H1 (cell line): ENCODE results near the gene CENPP. TPM values are rescaled to one million over a fixed set of nuclear protein-coding genes. Genes with fewer than 3 reads are reported as not detected.

Source experiments
- CEBPB ChIP-seq: IDR thresholded peaks from 2 replicates; pipeline ENCODE4 v1.6.1; 2012; ENCODE audit warnings: low read depth, low read length
- HDAC2 ChIP-seq, 2 experiments: fragments of 300-600 bp in 1 of 2; sonication (generic) in 1 of 2; IDR thresholded peaks; 2 replicates each; pipeline ENCODE4 v1.6.1; 2011 to 2012; ENCODE audit warnings: low read depth in 2 of 2, low read length in 2 of 2, mild to moderate bottlenecking in 2 of 2, moderate library complexity in 2 of 2, borderline replicate concordance in 1 of 2, inconsistent platforms in 1 of 2
- SP4 ChIP-seq: IDR thresholded peaks from 2 replicates; pipeline ENCODE4 v1.6.1; 2012; ENCODE audit warnings: low read length, inconsistent platforms
- polyA plus RNA-seq, 7 experiments: library from polyadenylated mRNA; depleted of rRNA in 3 of 7; stranded (reverse) in 5 of 7; unstranded in 2 of 7; fragments of >200 nt in 5 of 7; fragments of 200-250 nt in 2 of 7; gene quantifications; 1 replicate in 5 of 7; 2 replicates in 1 of 7; 4 replicates in 1 of 7; pipeline versions ENCODE4 v1.2.1 to v1.2.3, GENCODE V29; 2011 to 2013; ENCODE audit warnings: missing spikeins in 2 of 7, mixed read lengths in 2 of 7
- total RNA-seq: library from RNA; stranded (reverse); fragmentation: NEBNext Ultra II Directional; extraction: Animal tissue kit (Norgen Biotek cat#: 25700); gene quantifications from 2 replicates; pipeline ENCODE4 v1.2.1, GENCODE V29; 2021
- TF ChIP-seq, protein P1 (sequence below): fragments of 300-600 bp; sonication (generic); IDR thresholded peaks from 2 replicates; pipeline ENCODE4 v1.7.1; 2012; ENCODE audit warnings: low read length, moderate library complexity, mild to moderate bottlenecking, inconsistent platforms; ENCODE audit not compliant: insufficient replicate concordance
- TF ChIP-seq, protein P2 (sequence below): IDR thresholded peaks from 2 replicates; pipeline ENCODE4 v1.6.1; 2011; ENCODE audit warnings: low read depth, mild to moderate bottlenecking, low read length; ENCODE audit not compliant: insufficient read depth
- TF ChIP-seq, protein P3 (sequence below): IDR thresholded peaks from 2 replicates; pipeline ENCODE4 v1.6.1; 2012; ENCODE audit warnings: inconsistent platforms

The CENPP gene
- total and polyA plus RNA-seq, 2 of the 8 experiments (the other 6 are each of a cell fraction or from before 2014, with no cell fraction given): 2.7 to 10.8 TPM

DNA sequence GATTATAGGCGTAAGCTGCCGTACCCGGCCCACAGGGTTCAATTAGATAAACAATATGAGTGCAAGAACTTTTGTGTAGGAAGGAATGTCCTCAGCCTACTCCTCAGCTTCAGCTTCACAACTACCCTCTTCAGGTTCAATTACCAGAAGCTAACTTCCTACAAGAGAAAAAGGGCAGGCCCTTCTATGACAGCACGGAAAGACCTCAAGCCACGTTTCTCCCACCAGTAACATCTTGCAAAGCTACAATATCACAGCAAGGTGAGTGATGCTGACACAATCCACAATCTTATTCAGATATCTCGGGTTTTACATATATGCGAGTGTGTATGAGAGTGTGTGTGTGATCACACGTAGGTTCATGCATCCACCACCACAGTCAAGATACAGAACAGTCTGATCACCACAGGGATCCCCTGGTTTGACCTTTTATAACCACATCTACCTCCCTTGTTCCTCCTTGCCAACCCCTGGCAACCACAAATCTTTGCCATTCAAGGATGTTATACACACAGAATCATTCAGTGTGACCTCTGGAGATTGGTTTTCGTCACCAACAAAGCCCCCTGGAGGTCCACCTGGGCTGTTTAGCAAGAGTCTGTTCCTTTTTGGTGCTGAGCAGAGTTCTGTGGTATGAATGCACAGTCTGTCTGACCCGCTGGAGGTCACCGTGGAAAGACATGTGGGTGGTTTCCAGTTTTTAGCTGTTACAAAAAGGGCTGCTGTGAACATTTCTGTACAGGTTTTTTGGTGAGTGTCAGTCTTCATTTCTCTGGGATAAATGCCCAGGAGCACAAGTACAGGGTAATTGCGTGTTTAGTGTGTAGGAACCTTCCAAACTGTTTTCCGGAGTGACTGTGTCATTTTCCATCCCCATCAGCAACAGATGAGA lies 305.9 kb downstream of the CENPP start (continued):
- TF ChIP-seq, protein P1, sequence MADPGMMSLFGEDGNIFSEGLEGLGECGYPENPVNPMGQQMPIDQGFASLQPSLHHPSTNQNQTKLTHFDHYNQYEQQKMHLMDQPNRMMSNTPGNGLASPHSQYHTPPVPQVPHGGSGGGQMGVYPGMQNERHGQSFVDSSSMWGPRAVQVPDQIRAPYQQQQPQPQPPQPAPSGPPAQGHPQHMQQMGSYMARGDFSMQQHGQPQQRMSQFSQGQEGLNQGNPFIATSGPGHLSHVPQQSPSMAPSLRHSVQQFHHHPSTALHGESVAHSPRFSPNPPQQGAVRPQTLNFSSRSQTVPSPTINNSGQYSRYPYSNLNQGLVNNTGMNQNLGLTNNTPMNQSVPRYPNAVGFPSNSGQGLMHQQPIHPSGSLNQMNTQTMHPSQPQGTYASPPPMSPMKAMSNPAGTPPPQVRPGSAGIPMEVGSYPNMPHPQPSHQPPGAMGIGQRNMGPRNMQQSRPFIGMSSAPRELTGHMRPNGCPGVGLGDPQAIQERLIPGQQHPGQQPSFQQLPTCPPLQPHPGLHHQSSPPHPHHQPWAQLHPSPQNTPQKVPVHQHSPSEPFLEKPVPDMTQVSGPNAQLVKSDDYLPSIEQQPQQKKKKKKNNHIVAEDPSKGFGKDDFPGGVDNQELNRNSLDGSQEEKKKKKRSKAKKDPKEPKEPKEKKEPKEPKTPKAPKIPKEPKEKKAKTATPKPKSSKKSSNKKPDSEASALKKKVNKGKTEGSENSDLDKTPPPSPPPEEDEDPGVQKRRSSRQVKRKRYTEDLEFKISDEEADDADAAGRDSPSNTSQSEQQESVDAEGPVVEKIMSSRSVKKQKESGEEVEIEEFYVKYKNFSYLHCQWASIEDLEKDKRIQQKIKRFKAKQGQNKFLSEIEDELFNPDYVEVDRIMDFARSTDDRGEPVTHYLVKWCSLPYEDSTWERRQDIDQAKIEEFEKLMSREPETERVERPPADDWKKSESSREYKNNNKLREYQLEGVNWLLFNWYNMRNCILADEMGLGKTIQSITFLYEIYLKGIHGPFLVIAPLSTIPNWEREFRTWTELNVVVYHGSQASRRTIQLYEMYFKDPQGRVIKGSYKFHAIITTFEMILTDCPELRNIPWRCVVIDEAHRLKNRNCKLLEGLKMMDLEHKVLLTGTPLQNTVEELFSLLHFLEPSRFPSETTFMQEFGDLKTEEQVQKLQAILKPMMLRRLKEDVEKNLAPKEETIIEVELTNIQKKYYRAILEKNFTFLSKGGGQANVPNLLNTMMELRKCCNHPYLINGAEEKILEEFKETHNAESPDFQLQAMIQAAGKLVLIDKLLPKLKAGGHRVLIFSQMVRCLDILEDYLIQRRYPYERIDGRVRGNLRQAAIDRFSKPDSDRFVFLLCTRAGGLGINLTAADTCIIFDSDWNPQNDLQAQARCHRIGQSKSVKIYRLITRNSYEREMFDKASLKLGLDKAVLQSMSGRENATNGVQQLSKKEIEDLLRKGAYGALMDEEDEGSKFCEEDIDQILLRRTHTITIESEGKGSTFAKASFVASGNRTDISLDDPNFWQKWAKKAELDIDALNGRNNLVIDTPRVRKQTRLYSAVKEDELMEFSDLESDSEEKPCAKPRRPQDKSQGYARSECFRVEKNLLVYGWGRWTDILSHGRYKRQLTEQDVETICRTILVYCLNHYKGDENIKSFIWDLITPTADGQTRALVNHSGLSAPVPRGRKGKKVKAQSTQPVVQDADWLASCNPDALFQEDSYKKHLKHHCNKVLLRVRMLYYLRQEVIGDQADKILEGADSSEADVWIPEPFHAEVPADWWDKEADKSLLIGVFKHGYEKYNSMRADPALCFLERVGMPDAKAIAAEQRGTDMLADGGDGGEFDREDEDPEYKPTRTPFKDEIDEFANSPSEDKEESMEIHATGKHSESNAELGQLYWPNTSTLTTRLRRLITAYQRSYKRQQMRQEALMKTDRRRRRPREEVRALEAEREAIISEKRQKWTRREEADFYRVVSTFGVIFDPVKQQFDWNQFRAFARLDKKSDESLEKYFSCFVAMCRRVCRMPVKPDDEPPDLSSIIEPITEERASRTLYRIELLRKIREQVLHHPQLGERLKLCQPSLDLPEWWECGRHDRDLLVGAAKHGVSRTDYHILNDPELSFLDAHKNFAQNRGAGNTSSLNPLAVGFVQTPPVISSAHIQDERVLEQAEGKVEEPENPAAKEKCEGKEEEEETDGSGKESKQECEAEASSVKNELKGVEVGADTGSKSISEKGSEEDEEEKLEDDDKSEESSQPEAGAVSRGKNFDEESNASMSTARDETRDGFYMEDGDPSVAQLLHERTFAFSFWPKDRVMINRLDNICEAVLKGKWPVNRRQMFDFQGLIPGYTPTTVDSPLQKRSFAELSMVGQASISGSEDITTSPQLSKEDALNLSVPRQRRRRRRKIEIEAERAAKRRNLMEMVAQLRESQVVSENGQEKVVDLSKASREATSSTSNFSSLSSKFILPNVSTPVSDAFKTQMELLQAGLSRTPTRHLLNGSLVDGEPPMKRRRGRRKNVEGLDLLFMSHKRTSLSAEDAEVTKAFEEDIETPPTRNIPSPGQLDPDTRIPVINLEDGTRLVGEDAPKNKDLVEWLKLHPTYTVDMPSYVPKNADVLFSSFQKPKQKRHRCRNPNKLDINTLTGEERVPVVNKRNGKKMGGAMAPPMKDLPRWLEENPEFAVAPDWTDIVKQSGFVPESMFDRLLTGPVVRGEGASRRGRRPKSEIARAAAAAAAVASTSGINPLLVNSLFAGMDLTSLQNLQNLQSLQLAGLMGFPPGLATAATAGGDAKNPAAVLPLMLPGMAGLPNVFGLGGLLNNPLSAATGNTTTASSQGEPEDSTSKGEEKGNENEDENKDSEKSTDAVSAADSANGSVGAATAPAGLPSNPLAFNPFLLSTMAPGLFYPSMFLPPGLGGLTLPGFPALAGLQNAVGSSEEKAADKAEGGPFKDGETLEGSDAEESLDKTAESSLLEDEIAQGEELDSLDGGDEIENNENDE: no peak
- TF ChIP-seq HDAC2 (IDR thresholded peaks at IDR 0.05; ENCODE audit: borderline replicate concordance in 1 of 2, low read depth in 2 of 2, low read length in 2 of 2) (no peak), SP4 (no peak), CEBPB (no peak)
- TF ChIP-seq, protein P2, sequence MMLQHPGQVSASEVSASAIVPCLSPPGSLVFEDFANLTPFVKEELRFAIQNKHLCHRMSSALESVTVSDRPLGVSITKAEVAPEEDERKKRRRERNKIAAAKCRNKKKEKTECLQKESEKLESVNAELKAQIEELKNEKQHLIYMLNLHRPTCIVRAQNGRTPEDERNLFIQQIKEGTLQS: no peak
- TF ChIP-seq, protein P3, sequence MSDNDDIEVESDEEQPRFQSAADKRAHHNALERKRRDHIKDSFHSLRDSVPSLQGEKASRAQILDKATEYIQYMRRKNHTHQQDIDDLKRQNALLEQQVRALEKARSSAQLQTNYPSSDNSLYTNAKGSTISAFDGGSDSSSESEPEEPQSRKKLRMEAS: no peak
